ENCODE measurements around the gene CLPSL1.

DNA sequence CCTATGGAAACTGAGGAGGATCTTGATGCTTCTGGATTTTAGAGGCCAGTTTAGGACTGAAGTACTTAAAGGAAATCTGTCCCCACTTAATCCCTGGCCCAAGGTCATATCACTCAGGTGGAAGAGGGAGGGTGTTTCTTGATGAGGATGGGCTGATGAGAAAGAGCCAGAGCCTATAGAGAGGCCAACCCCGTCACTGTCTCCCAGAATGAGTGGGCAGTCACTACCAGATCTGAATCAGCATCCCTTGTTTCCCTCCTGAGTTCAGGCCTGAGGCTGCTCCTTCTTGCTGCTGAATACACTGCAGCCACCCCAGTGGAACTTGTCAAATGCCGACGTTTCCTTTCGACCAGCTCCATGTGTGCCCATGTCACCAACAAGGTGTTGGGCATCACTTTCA lies 29.2 kb upstream of the CLPSL1 start:
- TF ChIP-seq POLR2AphosphoS5 (IDR thresholded peaks at IDR 0.05; ENCODE audit: low read depth, low read length) = no peak
- no peak for TF ChIP-seq SPI1 (IDR thresholded peaks at IDR 0.05; ENCODE audit: low read depth, low read length)
